ENCODE data around the gene SENP6. TPM values are rescaled to one million over a fixed set of nuclear protein-coding genes. Genes with fewer than 3 reads are reported as not detected.

Gene SENP6
- total RNA-seq, 1 experiment from 2014 or later = 116 TPM

DNA sequence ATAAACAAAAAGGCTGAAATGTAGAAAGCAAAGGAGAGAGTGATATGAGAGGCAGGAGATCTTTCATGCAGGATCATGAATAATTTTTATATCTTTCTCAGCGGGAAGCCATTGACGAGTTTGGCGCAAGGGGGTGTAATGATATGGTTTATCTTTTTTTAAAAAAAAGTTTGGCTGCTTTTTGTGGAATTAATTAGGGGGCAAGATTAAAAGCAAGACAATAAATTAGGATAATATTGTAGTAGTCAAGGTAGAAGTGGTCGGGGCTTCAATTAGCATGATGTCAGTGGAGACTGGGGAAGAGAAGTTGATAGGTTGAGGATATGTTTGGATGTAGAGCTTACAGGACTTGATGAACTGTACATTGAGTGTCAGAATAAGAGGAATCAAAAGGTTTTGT lies 4.0 kb downstream of the SENP6 start:
- Histone ChIP-seq H4K20me1 (ENCODE audit: control insufficient read depth, insufficient read depth, insufficient read length) (no peaks in the 10 kb centered on the region), H3K23me2 (ENCODE audit: insufficient read length, low read depth, low read length, poor library complexity, severe bottlenecking) (peaks cover 5% of the 10 kb centered on the region), H3K18ac (ENCODE audit: insufficient read length, low read depth, low read length) (no peak overlapping the region), H2BK120ac (ENCODE audit: low read depth, low read length, poor library complexity, severe bottlenecking) (no peak overlapping the region), H2AFZ (ENCODE audit: low read length) (no peak overlapping the region), H3K9ac (ENCODE audit: extremely low read depth, insufficient read length, low read length) (no peak overlapping the region), H3K9me3 (ENCODE audit: control insufficient read depth, low read depth, low read length) (no peaks in the 10 kb centered on the region), H3K79me2 (ENCODE audit: insufficient read depth, low read length) (peaks cover 63% of the 10 kb centered on the region), H2AK5ac (ENCODE audit: insufficient read length, low read length) (no peak overlapping the region), H3K23ac (ENCODE audit: insufficient read length, low read depth, low read length) (no peak overlapping the region), H2BK12ac (ENCODE audit: insufficient read length, low read depth, low read length) (no peak overlapping the region), H3K56ac (ENCODE audit: insufficient read length, low read depth, low read length) (no peak overlapping the region), H3K4me2 (ENCODE audit: insufficient read depth, insufficient read length, low read length) (no peak overlapping the region), H3K27me3 (ENCODE audit: insufficient read depth, low read length) (no peaks in the 10 kb centered on the region), H3K4me1 (ENCODE audit: insufficient read depth, low read length) (peaks cover 4% of the 10 kb centered on the region; the same call in 1 of the 2 replicates), H3K79me1 (ENCODE audit: insufficient read depth, low read depth, low read length, poor library complexity, severe bottlenecking) (peaks cover 3% of the 10 kb centered on the region), H2BK15ac (ENCODE audit: low read depth, low read length) (no peak overlapping the region), H4K5ac (ENCODE audit: insufficient read length, low read depth, low read length) (no peak overlapping the region), H2BK5ac (ENCODE audit: insufficient read length, low read length) (no peak overlapping the region), H3K4ac (ENCODE audit: low read depth, low read length) (no peak overlapping the region), H4K91ac (ENCODE audit: insufficient read length, low read depth, low read length) (no peak overlapping the region), H4K8ac (replicated peaks; ENCODE audit: insufficient read length, low read depth, low read length) (no peak overlapping the region), H3K14ac (ENCODE audit: insufficient read depth, low read length) (no peak overlapping the region), H2BK20ac (ENCODE audit: low read depth, low read length, poor library complexity, severe bottlenecking) (no peak overlapping the region), H3K27ac (ENCODE audit: insufficient read length, low read depth, low read length) (no peak overlapping the region), H3T11ph (ENCODE audit: low read length) (no peak overlapping the region)
- TF ChIP-seq CTCF (conservative IDR thresholded peaks at IDR 0.05) = no peak
- Mint-ChIP-seq H3K4me3 (no peak overlapping the region), H3K4me1 (peaks cover 55 to 56% of the 10 kb centered on the region in 2 experiments), H3K9me3 (peaks cover 0 to 3% of the 10 kb centered on the region in 2 experiments; a peak in 1 of 5 replicates), H3K27me3 (ENCODE audit: low read depth) (no peaks in the 10 kb centered on the region), H3K36me3 (ENCODE audit: insufficient read depth in 1 of 3, low read depth in 3 of 3) (peaks cover 0 to 13% (median 6%) of the 10 kb centered on the region in 3 experiments; a peak in 4 of 7 replicates), H3K27ac (0 out of 7 replicates have a peak overlapping the region, but pooled peaks of 1 of the 3 experiments have one; percentile 13)
- WGBS (ENCODE audit: extremely low coverage, insufficient read length, low lambda C conversion rate) = no CpG with 5 or more reads among the region's 4 CpGs
- DNase-seq = no peak

Data from H9 (cell line).